Measurements from ENCODE around the gene CAMTA1. TPM values are rescaled to one million over a fixed set of nuclear protein-coding genes. Genes with fewer than 3 reads are reported as not detected.
A peak's percentile ranks its signal among the peaks of the same experiment; 100 is the strongest.

CAMTA1 gene
- total and polyA plus RNA-seq, 8 donors: 13.0 to 54.2 (median 23.6) TPM

DNA sequence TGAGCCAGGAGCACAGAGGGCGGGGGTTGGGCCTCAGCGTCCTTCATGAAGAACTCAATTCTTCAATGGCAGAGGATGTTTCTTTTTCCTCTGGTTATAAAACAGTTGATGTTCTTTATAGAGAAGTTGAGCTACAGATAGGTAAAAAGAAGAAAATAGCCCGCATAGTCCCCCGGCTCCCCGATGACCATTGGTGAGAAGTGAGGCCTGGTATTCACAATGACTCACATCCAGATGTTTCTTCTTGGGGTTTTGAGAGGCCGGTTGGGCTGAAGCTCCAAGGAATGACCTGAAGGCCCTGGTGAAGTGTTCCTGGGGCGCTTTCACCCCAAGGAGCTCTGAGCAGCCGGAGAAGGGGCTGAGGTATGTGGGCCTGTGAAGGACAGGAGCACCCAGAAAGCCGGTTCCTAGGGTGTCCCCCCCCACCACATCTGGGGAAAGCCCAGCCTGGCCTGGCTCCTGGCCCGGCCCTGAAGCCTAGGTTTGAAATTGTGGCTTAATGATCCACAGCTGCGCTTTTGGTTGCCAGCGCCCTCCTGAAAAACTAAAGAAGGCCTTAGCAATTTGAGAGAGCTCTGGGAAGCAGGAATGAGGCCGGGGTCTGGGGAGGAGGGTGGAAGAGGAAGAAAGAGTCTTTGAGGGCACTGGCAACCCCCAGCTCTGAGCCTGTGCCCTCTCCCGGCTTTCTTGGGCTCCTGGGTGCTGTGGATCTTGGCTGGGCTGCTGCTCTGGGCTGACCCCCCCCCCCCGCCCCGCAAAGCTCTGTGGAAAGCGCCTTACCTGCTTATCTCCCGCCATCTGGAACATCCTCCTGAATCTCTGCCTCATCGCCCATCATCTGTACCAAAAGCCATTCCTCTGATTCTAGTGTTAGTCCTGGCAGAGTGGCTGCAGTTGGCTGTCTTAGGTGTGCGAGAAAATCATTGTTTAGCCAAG lies 444.7 kb downstream of the CAMTA1 start:
- DNase-seq (no peak), FAIRE-seq (no peak), ATAC-seq (no peak)
- Histone ChIP-seq H3K4me1 (no peaks in the 10 kb centered on the region), H3K9me3 (no peaks in the 10 kb centered on the region), H3K27me3 (no peaks in the 10 kb centered on the region), H3K36me3 (no peaks in the 10 kb centered on the region), H3K27ac (no peak overlapping the region), H3K4me3 (no peak overlapping the region)
- intact Hi-C loops (cut with DNase I): loop anchor here in 2 of 3 donors (10.0 kb wide), 3 partner anchors 185 to 505 kb away; no protein-coding TSS in a partner anchor
- 76 to 80% methylated on average over 20 of the region's 20 CpGs for WGBS, 2 donors
- TF ChIP-seq, protein P1, sequence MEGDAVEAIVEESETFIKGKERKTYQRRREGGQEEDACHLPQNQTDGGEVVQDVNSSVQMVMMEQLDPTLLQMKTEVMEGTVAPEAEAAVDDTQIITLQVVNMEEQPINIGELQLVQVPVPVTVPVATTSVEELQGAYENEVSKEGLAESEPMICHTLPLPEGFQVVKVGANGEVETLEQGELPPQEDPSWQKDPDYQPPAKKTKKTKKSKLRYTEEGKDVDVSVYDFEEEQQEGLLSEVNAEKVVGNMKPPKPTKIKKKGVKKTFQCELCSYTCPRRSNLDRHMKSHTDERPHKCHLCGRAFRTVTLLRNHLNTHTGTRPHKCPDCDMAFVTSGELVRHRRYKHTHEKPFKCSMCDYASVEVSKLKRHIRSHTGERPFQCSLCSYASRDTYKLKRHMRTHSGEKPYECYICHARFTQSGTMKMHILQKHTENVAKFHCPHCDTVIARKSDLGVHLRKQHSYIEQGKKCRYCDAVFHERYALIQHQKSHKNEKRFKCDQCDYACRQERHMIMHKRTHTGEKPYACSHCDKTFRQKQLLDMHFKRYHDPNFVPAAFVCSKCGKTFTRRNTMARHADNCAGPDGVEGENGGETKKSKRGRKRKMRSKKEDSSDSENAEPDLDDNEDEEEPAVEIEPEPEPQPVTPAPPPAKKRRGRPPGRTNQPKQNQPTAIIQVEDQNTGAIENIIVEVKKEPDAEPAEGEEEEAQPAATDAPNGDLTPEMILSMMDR (IDR thresholded peaks at IDR 0.05): no peak

DNA sequence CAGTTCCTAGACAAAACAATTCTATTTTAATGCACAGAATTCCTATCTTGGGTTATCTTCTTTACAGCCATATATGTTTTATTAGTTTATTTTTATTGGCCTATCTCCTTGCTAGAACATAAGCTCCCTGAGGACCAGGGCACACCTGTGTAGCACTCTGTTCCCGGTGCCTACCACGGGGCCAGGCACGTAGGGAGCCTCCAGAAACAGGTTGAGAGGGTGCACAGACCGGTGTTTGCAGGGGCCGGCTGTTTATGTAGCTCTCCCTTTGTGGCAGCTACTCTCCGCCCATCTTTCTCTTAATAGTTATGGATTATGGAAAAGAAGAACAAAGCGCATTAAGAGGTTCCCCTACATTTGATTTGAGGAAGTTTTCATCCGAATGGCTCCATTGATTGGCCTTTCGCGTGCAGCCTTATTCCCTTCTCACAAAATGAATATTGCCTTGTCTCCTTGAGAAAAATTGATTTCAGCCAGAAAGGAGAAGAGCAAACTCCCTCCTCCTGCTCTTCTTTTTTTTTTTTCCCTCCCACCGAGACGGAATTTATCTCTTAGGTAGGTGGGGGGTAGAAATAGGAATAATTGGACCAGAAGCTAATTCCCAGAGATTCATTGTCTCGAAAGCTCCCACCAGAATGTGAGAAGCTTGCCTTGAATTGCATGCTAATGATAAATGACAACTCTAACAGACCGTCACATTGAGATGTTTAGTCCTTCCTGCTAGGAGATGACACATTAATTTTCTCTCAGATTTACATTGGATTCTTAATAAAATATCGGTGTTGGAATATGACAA lies 447.4 kb downstream of the CAMTA1 start:
- Histone ChIP-seq H3K36me3 (no peaks in the 10 kb centered on the region), H3K27ac (no peak overlapping the region), H3K4me3 (no peak overlapping the region), H3K27me3 (no peaks in the 10 kb centered on the region), H3K4me1 (no peaks in the 10 kb centered on the region), H3K9me3 (no peaks in the 10 kb centered on the region)
- TF ChIP-seq, protein P1 (IDR thresholded peaks at IDR 0.05): no peak
- intact Hi-C loops (cut with DNase I): no loop called here
- WGBS, 2 donors: 74 to 76% methylated on average over 15 of the region's 15 CpGs
- ATAC-seq (no peak), FAIRE-seq (no peak), DNase-seq (peak in 1 of 6 donors; percentile 14)

DNA sequence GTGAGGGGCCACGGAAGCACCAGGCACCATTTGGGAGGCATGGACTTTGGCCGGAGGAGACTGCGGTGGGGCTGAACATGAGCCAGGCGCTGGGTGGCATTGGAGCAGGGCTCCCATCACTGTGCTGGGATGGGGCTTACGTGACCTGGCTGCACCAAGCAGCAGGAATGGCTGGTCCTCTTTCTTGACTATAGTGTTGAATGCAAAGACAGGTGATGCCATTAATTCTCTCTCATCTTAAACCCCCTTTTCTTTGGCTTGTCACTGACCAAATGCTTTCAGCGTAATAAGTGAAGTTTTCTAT lies 447.9 kb downstream of the CAMTA1 start:
- H3K4me1 ChIP-seq: no peaks in the 10 kb centered on the region
- DNase-seq (peak in 1 of 6 donors; percentile 20), ATAC-seq (no peak), FAIRE-seq (no peak)
- no peaks in the 10 kb centered on the region for H3K9me3 ChIP-seq
- H3K4me3 ChIP-seq: no peak overlapping the region
- WGBS, 2 donors: 80 to 86% methylated on average over 6 of the region's 6 CpGs
- intact Hi-C loops (cut with DNase I): no loop called here
- H3K27me3 ChIP-seq: no peaks in the 10 kb centered on the region
- no peak overlapping the region for H3K27ac ChIP-seq
- H3K36me3 ChIP-seq: no peaks in the 10 kb centered on the region
- TF ChIP-seq, protein P1 (IDR thresholded peaks at IDR 0.05): no peak

DNA sequence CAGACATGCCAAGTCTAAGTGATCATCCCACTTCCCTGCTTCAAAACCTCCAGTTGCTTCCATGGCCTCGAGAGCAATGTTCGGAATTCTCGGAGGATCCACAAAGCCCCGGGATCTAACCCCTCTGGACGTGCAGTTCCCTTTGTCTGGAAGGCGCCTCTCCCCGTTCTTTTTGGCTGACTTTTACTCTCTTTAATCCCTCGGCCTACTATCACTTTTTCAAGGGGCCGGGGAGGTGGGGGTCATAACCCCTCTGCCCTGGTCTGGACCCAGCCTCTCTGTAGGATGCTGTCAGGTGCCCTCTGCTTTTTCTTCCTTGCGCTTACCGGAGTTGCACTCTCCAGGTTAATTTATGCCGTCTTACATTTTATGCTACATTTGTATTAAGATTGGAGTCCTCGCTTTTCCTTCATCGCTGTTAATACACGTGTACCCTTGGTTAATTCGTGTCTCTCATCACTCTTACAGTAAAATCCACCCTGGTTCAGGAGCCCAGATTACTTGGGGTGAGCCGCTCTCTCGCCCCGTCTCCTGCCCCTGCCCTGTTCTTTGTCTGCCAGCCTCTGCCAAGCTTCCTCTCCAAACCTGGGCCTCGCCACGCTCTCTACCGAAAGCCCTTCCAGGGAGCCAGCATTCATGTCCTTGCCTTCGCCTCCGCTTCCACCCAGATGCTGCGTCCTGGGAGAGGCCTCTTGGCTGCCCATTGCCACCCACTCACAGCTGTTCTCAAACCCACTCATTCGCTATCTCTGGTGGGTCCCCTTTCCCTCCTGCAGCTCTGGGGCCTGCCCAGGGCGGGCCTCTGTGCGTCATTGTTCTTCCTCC lies 448.6 kb downstream of the CAMTA1 start:
- DNase-seq (peak in 1 of 6 donors; percentile 28), FAIRE-seq (no peak), ATAC-seq (no peak)
- WGBS, 2 donors: 81 to 87% methylated on average over 28 of the region's 28 CpGs
- Histone ChIP-seq H3K9me3 (no peaks in the 10 kb centered on the region), H3K27me3 (no peaks in the 10 kb centered on the region), H3K4me3 (no peak overlapping the region), H3K36me3 (no peaks in the 10 kb centered on the region), H3K4me1 (no peaks in the 10 kb centered on the region), H3K27ac (no peak overlapping the region)
- intact Hi-C loops (cut with DNase I): no loop called here
- TF ChIP-seq, protein P1 (IDR thresholded peaks at IDR 0.05): no peak
